GM23338 (cell line): ENCODE data around the gene CDKAL1. TPM values are rescaled to one million over a fixed set of nuclear protein-coding genes. Genes with fewer than 3 reads are reported as not detected.

Source experiments
- ATAC-seq: fragments of 200-7000 bp; cut with Tn5 transposase; 3 replicates; pipeline ENCODE4 v1.9.1; 2020
- DNase-seq: peaks from one replicate; pipeline ENCODE4 v3.0.0-alpha.2; 2015; ENCODE audit warnings: low spot score
- H2AFZ ChIP-seq: fragments of 200-600 bp; sonication (generic); 2 replicates; pipeline ENCODE4 v1.8.0; 2016; ENCODE audit warnings: antibody characterized with exemption, mild to moderate bottlenecking, moderate library complexity
- H3F3A ChIP-seq: fragments of 200-600 bp; sonication (generic); replicated peaks from 2 replicates; pipeline ENCODE4 v1.8.0; 2017; ENCODE audit warnings: antibody characterized with exemption, mixed run types, low read depth
- H3K27ac ChIP-seq: fragments of 200-600 bp; sonication (generic); 2 replicates; pipeline ENCODE4 v1.6.1; 2016; ENCODE audit warnings: low read depth
- H3K27me3 ChIP-seq: fragments of 200-600 bp; sonication (generic); 2 replicates; pipeline ENCODE4 v1.8.0; 2016; ENCODE audit warnings: mild to moderate bottlenecking, mixed run types, moderate library complexity; ENCODE audit not compliant: insufficient read depth
- H3K36me3 ChIP-seq: fragments of 200-600 bp; sonication (generic); 2 replicates; pipeline ENCODE4 v1.8.0; 2016; ENCODE audit warnings: mild to moderate bottlenecking; ENCODE audit not compliant: insufficient read depth
- H3K4me1 ChIP-seq: fragments of 200-600 bp; sonication (generic); 2 replicates; pipeline ENCODE4 v1.8.0; 2016; ENCODE audit warnings: mild to moderate bottlenecking, moderate library complexity; ENCODE audit not compliant: insufficient read depth
- H3K4me2 ChIP-seq: fragments of 200-600 bp; sonication (generic); 2 replicates; pipeline ENCODE4 v1.7.1; 2017; ENCODE audit warnings: mixed run types
- H3K4me3 ChIP-seq: fragments of 200-600 bp; sonication (generic); 2 replicates; pipeline ENCODE4 v1.6.1; 2016; ENCODE audit warnings: mixed run types
- H3K79me2 ChIP-seq: fragments of 200-600 bp; sonication (generic); replicated peaks from 2 replicates; pipeline ENCODE4 v1.8.0; 2017; ENCODE audit warnings: mild to moderate bottlenecking; ENCODE audit not compliant: insufficient read depth
- H3K9me2 ChIP-seq: fragments of 200-600 bp; sonication (generic); 2 replicates; pipeline ENCODE4 v1.8.0; 2017; ENCODE audit not compliant: insufficient read depth
- H4K20me1 ChIP-seq: fragments of 200-600 bp; sonication (generic); replicated peaks from 2 replicates; pipeline ENCODE4 v1.8.0; 2017; ENCODE audit warnings: mild to moderate bottlenecking; ENCODE audit not compliant: insufficient read depth
- H3K27ac Mint-ChIP-seq: 2 replicates; pipeline ENCODE4 v1.8.0; 2020; ENCODE audit warnings: inconsistent platforms, mild to moderate bottlenecking, moderate library complexity, mixed read lengths
- H3K27me3 Mint-ChIP-seq: 3 replicates; pipeline ENCODE4 v1.8.0; 2022; ENCODE audit warnings: low read depth, mild to moderate bottlenecking, moderate library complexity, mixed read lengths, inconsistent platforms; ENCODE audit not compliant: insufficient read depth, poor library complexity
- H3K36me3 Mint-ChIP-seq: 3 replicates; pipeline ENCODE4 v1.8.0; 2021; ENCODE audit warnings: low read depth, mild to moderate bottlenecking, inconsistent platforms, moderate library complexity, mixed read lengths
- H3K4me1 Mint-ChIP-seq: 3 replicates; pipeline ENCODE4 v1.8.0; 2020; ENCODE audit warnings: mild to moderate bottlenecking, inconsistent platforms, mixed read lengths
- H3K4me3 Mint-ChIP-seq: 3 replicates; pipeline ENCODE4 v1.8.0; 2021; ENCODE audit warnings: moderate library complexity, mild to moderate bottlenecking, inconsistent platforms, mixed read lengths
- H3K9me3 Mint-ChIP-seq: 3 replicates; pipeline ENCODE4 v1.8.0; 2020; ENCODE audit warnings: moderate library complexity, mild to moderate bottlenecking, inconsistent platforms, mixed read lengths
- CREB1 ChIP-seq: fragments of 250-450 bp; sonication (Bioruptor Pico); IDR thresholded peaks from 2 replicates; pipeline ENCODE4 v1.5.0; 2020; ENCODE audit warnings: low read depth, mild to moderate bottlenecking, moderate library complexity
- ETS1 ChIP-seq: IDR thresholded peaks from 2 replicates; pipeline ENCODE4 v1.6.1; 2016; ENCODE audit warnings: antibody characterized with exemption
- EZH2 ChIP-seq: fragments of 200-600 bp; sonication (generic); IDR thresholded peaks from one replicate; pipeline ENCODE4 v1.8.0; 2017; ENCODE audit warnings: antibody characterized with exemption, mild to moderate bottlenecking, low read depth; ENCODE audit not compliant: unreplicated experiment
- EZH2phosphoT487 ChIP-seq: fragments of 200-600 bp; sonication (generic); IDR thresholded peaks from one replicate; pipeline ENCODE4 v1.8.1; 2018; ENCODE audit warnings: antibody characterized with exemption; ENCODE audit not compliant: unreplicated experiment
- JUNB ChIP-seq: IDR thresholded peaks from one replicate; pipeline ENCODE4 v1.6.1; 2016; ENCODE audit warnings: antibody characterized with exemption; ENCODE audit not compliant: unreplicated experiment
- NANOG ChIP-seq: IDR thresholded peaks from 2 replicates; pipeline ENCODE4 v1.6.1; 2016; ENCODE audit warnings: antibody characterized with exemption, borderline replicate concordance
- POLR2AphosphoS5 ChIP-seq: IDR thresholded peaks from 2 replicates; pipeline ENCODE4 v1.6.1; 2016; ENCODE audit warnings: antibody characterized with exemption, low read depth
- STAT1 ChIP-seq: IDR thresholded peaks from one replicate; pipeline ENCODE4 v1.6.1; 2016; ENCODE audit warnings: antibody characterized with exemption; ENCODE audit not compliant: unreplicated experiment
- ZNF114 ChIP-seq: fragments of 250-450 bp; sonication (Bioruptor Pico); IDR thresholded peaks from 2 replicates; pipeline ENCODE4 v1.5.0; 2020; ENCODE audit warnings: mild to moderate bottlenecking, moderate library complexity
- ZNF331 ChIP-seq: fragments of 250-450 bp; sonication (Bioruptor Pico); IDR thresholded peaks from 2 replicates; pipeline ENCODE4 v1.5.0; 2020; ENCODE audit warnings: low read depth, mild to moderate bottlenecking, moderate library complexity
- ZNF462 ChIP-seq: fragments of 250-450 bp; sonication (Bioruptor Pico); IDR thresholded peaks from 2 replicates; pipeline ENCODE4 v1.5.0; 2020; ENCODE audit warnings: mild to moderate bottlenecking, moderate library complexity
- polyA plus RNA-seq: library from polyadenylated mRNA; unstranded; fragments of >200 nt; fragmentation: Nextera tagmentation; extraction: Ambion mirVana; gene quantifications from 2 replicates; pipeline ENCODE4 v1.2.1, GENCODE V29; 2016
- total RNA-seq: library from RNA; depleted of rRNA; stranded (reverse); fragments of >200 nt; shearing (Covaris generic); gene quantifications from 2 replicates; pipeline ENCODE4 v1.2.3, GENCODE V29; 2014
- TF ChIP-seq, protein P1 (sequence below), 2 experiments: fragments of 200-600 bp in 1 of 2; sonication (generic) in 1 of 2; conservative IDR thresholded peaks; 2 replicates each; pipeline versions ENCODE4 v1.5.1 to v1.6.1; 2016 to 2017; ENCODE audit warnings: antibody characterized with exemption in 2 of 2, low read depth in 2 of 2, mild to moderate bottlenecking in 2 of 2, moderate library complexity in 1 of 2
- TF ChIP-seq, protein P2 (sequence below): IDR thresholded peaks from one replicate; pipeline ENCODE4 v1.6.1; 2018; ENCODE audit warnings: antibody characterized with exemption; ENCODE audit not compliant: unreplicated experiment

Gene CDKAL1
- total and polyA plus RNA-seq, 2 experiments from 2014 or later: 17.8 to 35.0 TPM

DNA sequence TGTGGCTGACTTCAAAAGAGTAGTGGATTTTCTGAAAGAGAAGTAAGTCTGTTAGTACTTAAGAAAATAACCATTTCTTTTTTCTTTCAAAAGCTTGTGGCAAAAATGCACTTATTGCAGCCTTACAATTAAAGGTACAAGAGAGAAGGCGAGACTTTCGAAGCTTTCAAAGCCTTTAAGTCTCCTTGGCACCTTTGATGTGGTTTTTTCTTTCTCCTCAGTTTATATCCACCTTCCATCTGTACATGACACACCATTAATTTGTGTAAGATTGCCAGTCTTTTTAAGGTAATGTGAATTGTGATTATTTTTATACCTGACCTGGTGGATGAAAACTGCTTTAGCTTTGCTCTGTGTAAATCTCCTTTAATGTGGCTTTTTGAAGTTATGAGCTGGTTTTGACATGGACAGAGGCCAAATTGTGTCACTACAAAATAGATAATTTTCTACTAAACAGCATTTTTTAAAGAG lies 466.1 kb downstream of the CDKAL1 start:
- Histone ChIP-seq H3K4me3 (no peak overlapping the region), H3K36me3 (peaks cover 1% of the 10 kb centered on the region; the same call in 1 of the 2 replicates), H2AFZ (no peak overlapping the region), H3K79me2 (no peaks in the 10 kb centered on the region), H3F3A (no peaks in the 10 kb centered on the region), H3K4me1 (peaks cover 38% of the 10 kb centered on the region), H3K4me2 (no peak overlapping the region), H4K20me1 (no peaks in the 10 kb centered on the region), H3K9me2 (no peaks in the 10 kb centered on the region), H3K27me3 (no peaks in the 10 kb centered on the region), H3K27ac (no peak overlapping the region)
- peaks cover 2% of the 10 kb centered on the region; the same call in 2 of the 3 replicates for H3K9me3 Mint-ChIP-seq
- no peaks in the 10 kb centered on the region for H3K27me3 Mint-ChIP-seq
- H3K4me1 Mint-ChIP-seq: peaks cover 20% of the 10 kb centered on the region
- no peak for ATAC-seq
- DNase-seq: no peak
- no peak overlapping the region for H3K27ac Mint-ChIP-seq
- H3K4me3 Mint-ChIP-seq: no peak overlapping the region
- peaks cover 9% of the 10 kb centered on the region; the same call in 2 of the 3 replicates for H3K36me3 Mint-ChIP-seq
- no peak for TF ChIP-seq ETS1
- no peak for TF ChIP-seq POLR2AphosphoS5
- no peak for TF ChIP-seq NANOG
- no peak for TF ChIP-seq ZNF331 (CRISPR knock-in tag)
- no peak for TF ChIP-seq ZNF114 (CRISPR knock-in tag)
- TF ChIP-seq EZH2: no peak
- no peak for TF ChIP-seq CREB1
- TF ChIP-seq, protein P1, sequence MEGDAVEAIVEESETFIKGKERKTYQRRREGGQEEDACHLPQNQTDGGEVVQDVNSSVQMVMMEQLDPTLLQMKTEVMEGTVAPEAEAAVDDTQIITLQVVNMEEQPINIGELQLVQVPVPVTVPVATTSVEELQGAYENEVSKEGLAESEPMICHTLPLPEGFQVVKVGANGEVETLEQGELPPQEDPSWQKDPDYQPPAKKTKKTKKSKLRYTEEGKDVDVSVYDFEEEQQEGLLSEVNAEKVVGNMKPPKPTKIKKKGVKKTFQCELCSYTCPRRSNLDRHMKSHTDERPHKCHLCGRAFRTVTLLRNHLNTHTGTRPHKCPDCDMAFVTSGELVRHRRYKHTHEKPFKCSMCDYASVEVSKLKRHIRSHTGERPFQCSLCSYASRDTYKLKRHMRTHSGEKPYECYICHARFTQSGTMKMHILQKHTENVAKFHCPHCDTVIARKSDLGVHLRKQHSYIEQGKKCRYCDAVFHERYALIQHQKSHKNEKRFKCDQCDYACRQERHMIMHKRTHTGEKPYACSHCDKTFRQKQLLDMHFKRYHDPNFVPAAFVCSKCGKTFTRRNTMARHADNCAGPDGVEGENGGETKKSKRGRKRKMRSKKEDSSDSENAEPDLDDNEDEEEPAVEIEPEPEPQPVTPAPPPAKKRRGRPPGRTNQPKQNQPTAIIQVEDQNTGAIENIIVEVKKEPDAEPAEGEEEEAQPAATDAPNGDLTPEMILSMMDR (conservative IDR thresholded peaks at IDR 0.05; ENCODE audit: low read depth in 2 of 2): no peak
- TF ChIP-seq, protein P2, sequence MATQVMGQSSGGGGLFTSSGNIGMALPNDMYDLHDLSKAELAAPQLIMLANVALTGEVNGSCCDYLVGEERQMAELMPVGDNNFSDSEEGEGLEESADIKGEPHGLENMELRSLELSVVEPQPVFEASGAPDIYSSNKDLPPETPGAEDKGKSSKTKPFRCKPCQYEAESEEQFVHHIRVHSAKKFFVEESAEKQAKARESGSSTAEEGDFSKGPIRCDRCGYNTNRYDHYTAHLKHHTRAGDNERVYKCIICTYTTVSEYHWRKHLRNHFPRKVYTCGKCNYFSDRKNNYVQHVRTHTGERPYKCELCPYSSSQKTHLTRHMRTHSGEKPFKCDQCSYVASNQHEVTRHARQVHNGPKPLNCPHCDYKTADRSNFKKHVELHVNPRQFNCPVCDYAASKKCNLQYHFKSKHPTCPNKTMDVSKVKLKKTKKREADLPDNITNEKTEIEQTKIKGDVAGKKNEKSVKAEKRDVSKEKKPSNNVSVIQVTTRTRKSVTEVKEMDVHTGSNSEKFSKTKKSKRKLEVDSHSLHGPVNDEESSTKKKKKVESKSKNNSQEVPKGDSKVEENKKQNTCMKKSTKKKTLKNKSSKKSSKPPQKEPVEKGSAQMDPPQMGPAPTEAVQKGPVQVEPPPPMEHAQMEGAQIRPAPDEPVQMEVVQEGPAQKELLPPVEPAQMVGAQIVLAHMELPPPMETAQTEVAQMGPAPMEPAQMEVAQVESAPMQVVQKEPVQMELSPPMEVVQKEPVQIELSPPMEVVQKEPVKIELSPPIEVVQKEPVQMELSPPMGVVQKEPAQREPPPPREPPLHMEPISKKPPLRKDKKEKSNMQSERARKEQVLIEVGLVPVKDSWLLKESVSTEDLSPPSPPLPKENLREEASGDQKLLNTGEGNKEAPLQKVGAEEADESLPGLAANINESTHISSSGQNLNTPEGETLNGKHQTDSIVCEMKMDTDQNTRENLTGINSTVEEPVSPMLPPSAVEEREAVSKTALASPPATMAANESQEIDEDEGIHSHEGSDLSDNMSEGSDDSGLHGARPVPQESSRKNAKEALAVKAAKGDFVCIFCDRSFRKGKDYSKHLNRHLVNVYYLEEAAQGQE: no peak
- TF ChIP-seq STAT1: no peak
- no peak for TF ChIP-seq EZH2phosphoT487
- no peak for TF ChIP-seq ZNF462 (CRISPR knock-in tag)
- no peak for TF ChIP-seq JUNB
